ENCODE results near the gene SGCD.

SGCD gene

GRCh38 chr5:156326718-156327259 lies at the start of gene SGCD:
Gene SGCD (plus strand): TSS chr5:156327164.
- DNase-seq, result peak; percentile 94

- no peak for DNase-seq
Observed at GRCh38 chr5:156277290-156277689, 49.7 kb upstream of the SGCD start.

- peak; percentile 42 for DNase-seq
Observed at GRCh38 chr5:156295431-156295830, 31.5 kb upstream of the SGCD start.

- DNase-seq, result no peak
Observed at GRCh38 chr5:156310115-156310514, 16.8 kb upstream of the SGCD start.

GRCh38 chr5:156312897-156313694 lies 13.9 kb upstream of the SGCD start:
- no peak for DNase-seq

- DNase-seq, result no peak
Observed at GRCh38 chr5:156314416-156314815, 12.5 kb upstream of the SGCD start.

- DNase-seq, result no peak
Observed at GRCh38 chr5:156322666-156323065, 4.3 kb upstream of the SGCD start.

- DNase-seq, result no peak
Observed at GRCh38 chr5:156327296-156327695, 332 bp downstream of the SGCD start.

- DNase-seq, result peak; percentile 68
Observed at GRCh38 chr5:156328161-156328560, 1.2 kb downstream of the SGCD start.

- peak; percentile 39 for DNase-seq
Observed at GRCh38 chr5:156328766-156329165, 1.8 kb downstream of the SGCD start.

- peak; percentile 35 for DNase-seq
Observed at GRCh38 chr5:156329171-156329611, 2.2 kb downstream of the SGCD start.

- DNase-seq, result no peak
Observed at GRCh38 chr5:156330141-156330870, 3.3 kb downstream of the SGCD start.

GRCh38 chr5:156331181-156331580 lies 4.2 kb downstream of the SGCD start:
- no peak for DNase-seq

- no peak for DNase-seq
Observed at GRCh38 chr5:156331845-156332244, 4.9 kb downstream of the SGCD start.

GRCh38 chr5:156332245-156332644 lies 5.3 kb downstream of the SGCD start:
- DNase-seq, result no peak

GRCh38 chr5:156339139-156339841 lies 12.3 kb downstream of the SGCD start:
- no peak for DNase-seq

GRCh38 chr5:156340893-156341292 lies 13.9 kb downstream of the SGCD start:
- no peak for DNase-seq

- DNase-seq, result no peak
Observed at GRCh38 chr5:156350256-156350655, 23.3 kb downstream of the SGCD start.

- no peak for DNase-seq
Observed at GRCh38 chr5:156351423-156351822, 24.5 kb downstream of the SGCD start.

- no peak for DNase-seq
Observed at GRCh38 chr5:156354571-156354970, 27.6 kb downstream of the SGCD start.

- DNase-seq, result no peak
Observed at GRCh38 chr5:156356238-156356637, 29.3 kb downstream of the SGCD start.

- DNase-seq, result no peak
Observed at GRCh38 chr5:156359476-156359875, 32.5 kb downstream of the SGCD start.

GRCh38 chr5:156361436-156362109 lies 34.6 kb downstream of the SGCD start:
- no peak for DNase-seq
